Body of pancreas (tissue), 4 donors: Measurements from ENCODE around the gene ACTN4. TPM values are rescaled to one million over a fixed set of nuclear protein-coding genes. Genes with fewer than 3 reads are reported as not detected.

Source experiments
- ATAC-seq: fragments of 150-250 bp; one replicate; pipeline ENCODE4 v1.9.1; 2016
- DNase-seq, 4 donors: peaks; one replicate each; pipeline ENCODE4 v3.0.0-alpha.2; 2019
- H3K27ac ChIP-seq, 4 donors: fragments of 200-600 bp; sonication (generic); 1 replicate in 3 of 4; 2 replicates in 1 of 4; pipeline versions ENCODE4 v1.5.1 to v1.6.1; 2016 to 2019; ENCODE audit warnings: mild to moderate bottlenecking in 1 of 4, mixed read lengths in 1 of 4, moderate library complexity in 1 of 4
- H3K27me3 ChIP-seq, 2 donors: fragments of 200-600 bp; sonication (generic); one replicate each; pipeline ENCODE4 v1.6.0; 2016; ENCODE audit warnings: mild to moderate bottlenecking in 1 of 2
- H3K36me3 ChIP-seq, 2 donors: fragments of 200-600 bp; sonication (generic); replicated peaks in 1 of 2; 2 replicates each; pipeline ENCODE4 v1.5.1; 2016; ENCODE audit warnings: low read depth in 2 of 2; ENCODE audit not compliant: insufficient read depth in 1 of 2
- H3K4me1 ChIP-seq: fragments of 200-600 bp; sonication (generic); one replicate; pipeline ENCODE4 v1.6.0; 2016
- H3K4me3 ChIP-seq, 2 donors: fragments of 200-600 bp; sonication (generic); 1 replicate in 1 of 2; 2 replicates in 1 of 2; pipeline ENCODE4 v1.5.1; 2016 to 2019
- H3K9me3 ChIP-seq, 3 donors: fragments of 200-600 bp; sonication (generic); 1 replicate in 2 of 3; 2 replicates in 1 of 3; pipeline ENCODE4 v1.5.1; 2016
- CTCF ChIP-seq, 7 experiments: fragments of 450-650 bp in 4 of 7; fragments of 200-600 bp in 3 of 7; sonication (generic) in 3 of 7; IDR thresholded peaks; one replicate each; pipeline ENCODE4 v1.5.1; 2016 to 2019; ENCODE audit warnings: antibody characterized with exemption in 7 of 7
- POLR2A ChIP-seq, 3 donors: fragments of 450-650 bp; IDR thresholded peaks; one replicate each; pipeline ENCODE4 v1.6.1; 2016; ENCODE audit warnings: antibody characterized with exemption in 3 of 3, mild to moderate bottlenecking in 2 of 3
- WGBS, 2 donors: methylation state at CpG; one replicate each; pipeline ENCODE4 v1.1.5; 2017; 5-methylcytosine and 5-hydroxymethylcytosine counted together
- intact Hi-C: fragments of 100-400 bp; cut with DNase I; formaldehyde crosslinking; loops from one replicate; pipeline ENCODE4 v1.15.1; 2023
- total RNA-seq, 2 donors: library from RNA; depleted of rRNA; stranded (reverse); fragments of >200 nt; gene quantifications; one replicate each; pipeline ENCODE4 v1.1.0, GENCODE V29; 2016

ACTN4 gene
- total RNA-seq, 2 donors from 2014 or later, result 143 to 148 TPM

- no peak overlapping the region for H3K4me3 ChIP-seq
- TF ChIP-seq CTCF (IDR thresholded peaks at IDR 0.05) (no peak), POLR2A (IDR thresholded peaks at IDR 0.05) (no peak)
- no peaks in the 10 kb centered on the region for H3K27me3 ChIP-seq
- peaks cover 5% of the 10 kb centered on the region for H3K4me1 ChIP-seq
- H3K27ac ChIP-seq, result no peak overlapping the region
- WGBS, 2 donors, result 75 to 88% methylated on average over 6 to 9 of the region's 9 CpGs
- intact Hi-C loops, result no loop called here
- H3K9me3 ChIP-seq, result no peaks in the 10 kb centered on the region
- no peaks in the 10 kb centered on the region for H3K36me3 ChIP-seq
- no peak for DNase-seq
- ATAC-seq, result no peak
Measured at GRCh38 chr19:38642176-38642575, 5.3 kb upstream of the ACTN4 start.

- ATAC-seq (no peak), DNase-seq (no peak)
- intact Hi-C loops, result no loop called here
- Histone ChIP-seq H3K4me3 (no peak overlapping the region), H3K9me3 (no peaks in the 10 kb centered on the region), H3K27me3 (no peaks in the 10 kb centered on the region), H3K36me3 (no peaks in the 10 kb centered on the region), H3K4me1 (peaks cover 11% of the 10 kb centered on the region), H3K27ac (no peak overlapping the region)
- no peak for TF ChIP-seq CTCF (IDR thresholded peaks at IDR 0.05)
- 82 to 94% methylated on average over 8 of the region's 8 CpGs for WGBS, 2 donors
Measured at GRCh38 chr19:38644719-38645118, 2.7 kb upstream of the ACTN4 start.

- H3K27ac ChIP-seq, result peak overlapping the region; percentile 89 to 98 (median 96)
- 1% methylated on average over 19 of the region's 19 CpGs for WGBS, 2 donors
- peak overlapping the region; percentile 84 to 97 for H3K4me3 ChIP-seq
Measured at GRCh38 chr19:38647966-38648768, 718 bp downstream of the ACTN4 start.

GRCh38 chr19:38648769-38649304 lies 1.4 kb downstream of the ACTN4 start:
- ATAC-seq (no peak), DNase-seq (no peak)
- Histone ChIP-seq H3K4me1 (peaks cover 52% of the 10 kb centered on the region), H3K9me3 (no peaks in the 10 kb centered on the region), H3K4me3 (peak overlapping the region; percentile 84 to 97), H3K36me3 (no peaks in the 10 kb centered on the region), H3K27me3 (no peaks in the 10 kb centered on the region), H3K27ac (peak overlapping the region; percentile 89 to 98 (median 96))
- TF ChIP-seq CTCF (IDR thresholded peaks at IDR 0.05), result no peak
- intact Hi-C loops, result no loop called here
- WGBS, 2 donors, result 0% methylated on average over 12 to 13 of the region's 13 CpGs

More at GRCh38 chr19:38647966-38648768, 718 bp downstream of the ACTN4 start:
- no peaks in the 10 kb centered on the region for H3K9me3 ChIP-seq
- H3K27me3 ChIP-seq, result no peaks in the 10 kb centered on the region
- H3K4me1 ChIP-seq, result peaks cover 45% of the 10 kb centered on the region
- no peaks in the 10 kb centered on the region for H3K36me3 ChIP-seq
- TF ChIP-seq CTCF (IDR thresholded peaks at IDR 0.05) (no peak), POLR2A (IDR thresholded peaks at IDR 0.05) (no peak)
- ATAC-seq (no peak), DNase-seq (no peak)
- intact Hi-C loops, result no loop called here
